ENCODE results near the gene DGKG.

Gene DGKG

DNA sequence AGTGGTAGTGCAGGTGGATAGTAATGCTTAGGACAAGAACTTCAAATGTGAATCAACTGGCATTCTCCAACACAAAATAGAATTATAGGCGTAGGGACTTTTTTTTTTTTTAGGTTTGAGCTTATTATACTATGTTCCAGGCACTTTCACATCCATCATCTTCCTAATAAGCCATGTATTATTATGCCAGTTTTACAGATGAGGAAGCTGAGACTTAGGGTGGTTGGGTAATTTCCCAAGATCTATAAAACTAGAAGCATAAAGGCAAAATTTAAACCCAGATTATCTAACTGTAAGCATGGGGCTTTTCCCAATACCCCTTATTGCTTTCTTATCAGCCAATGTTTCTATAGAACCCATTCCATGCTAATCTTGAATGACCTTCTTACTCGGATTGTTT, 178.0 kb downstream of the DGKG start:
- H3K27ac ChIP-seq (ENCODE audit: low read depth, low read length), result no peak overlapping the region
- peaks cover 28% of the 10 kb centered on the region for H3K27me3 ChIP-seq (ENCODE audit: control insufficient read depth, insufficient read depth, low read length)
- H3K9ac ChIP-seq (ENCODE audit: low read length), result no peak overlapping the region
- no peaks in the 10 kb centered on the region for H3K36me3 ChIP-seq (ENCODE audit: control insufficient read depth, insufficient read depth, low read length)
- no peaks in the 10 kb centered on the region for H3K9me3 ChIP-seq (ENCODE audit: control insufficient read depth, insufficient read depth, low read depth, low read length)
- H3K4me1 ChIP-seq (ENCODE audit: control insufficient read depth, insufficient read depth, low read length), result no peaks in the 10 kb centered on the region
- no peak overlapping the region for H3K4me3 ChIP-seq (ENCODE audit: low read depth, low read length)

- no peak overlapping the region for H3K4me3 ChIP-seq (ENCODE audit: low read depth, low read length)
- H3K27ac ChIP-seq (ENCODE audit: low read depth, low read length), result no peak overlapping the region
- H3K9ac ChIP-seq (ENCODE audit: low read length), result no peak overlapping the region
- H3K36me3 ChIP-seq (ENCODE audit: control insufficient read depth, insufficient read depth, low read length), result no peaks in the 10 kb centered on the region
- H3K4me1 ChIP-seq (ENCODE audit: control insufficient read depth, insufficient read depth, low read length), result no peaks in the 10 kb centered on the region
- peaks cover 19% of the 10 kb centered on the region for H3K27me3 ChIP-seq (ENCODE audit: control insufficient read depth, insufficient read depth, low read length)
- no peaks in the 10 kb centered on the region for H3K9me3 ChIP-seq (ENCODE audit: control insufficient read depth, insufficient read depth, low read depth, low read length)
Observed at GRCh38 chr3:186182850-186183249, 179.2 kb downstream of the DGKG start.

DNA sequence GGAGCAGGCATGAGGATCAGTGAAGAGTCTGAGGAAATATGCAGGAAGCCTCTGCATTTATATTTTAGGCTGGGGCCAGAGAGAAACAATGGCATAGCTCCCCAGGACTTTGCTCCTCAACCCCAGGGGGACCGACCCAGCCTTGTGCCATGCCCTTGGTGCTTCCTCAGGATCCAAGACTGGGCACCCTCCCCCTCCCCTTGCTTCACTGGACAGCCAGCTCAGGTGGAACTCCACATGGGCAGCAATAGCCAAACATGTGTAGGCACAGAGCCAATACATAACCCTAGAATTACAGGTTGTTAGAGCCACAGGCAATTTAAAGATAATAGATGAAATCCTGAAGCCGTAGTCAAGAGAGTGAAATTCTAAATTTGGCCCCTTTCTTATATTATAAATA, 180.1 kb downstream of the DGKG start:
- no peaks in the 10 kb centered on the region for H3K4me1 ChIP-seq (ENCODE audit: control insufficient read depth, insufficient read depth, low read length)
- no peak overlapping the region for H3K4me3 ChIP-seq (ENCODE audit: low read depth, low read length)
- no peaks in the 10 kb centered on the region for H3K36me3 ChIP-seq (ENCODE audit: control insufficient read depth, insufficient read depth, low read length)
- no peak overlapping the region for H3K9ac ChIP-seq (ENCODE audit: low read length)
- no peaks in the 10 kb centered on the region for H3K9me3 ChIP-seq (ENCODE audit: control insufficient read depth, insufficient read depth, low read depth, low read length)
- H3K27ac ChIP-seq (ENCODE audit: low read depth, low read length), result no peak overlapping the region
- peaks cover 10% of the 10 kb centered on the region; the same call in 1 of the 2 replicates for H3K27me3 ChIP-seq (ENCODE audit: control insufficient read depth, insufficient read depth, low read length)

- H3K27ac ChIP-seq (ENCODE audit: low read depth, low read length), result no peak overlapping the region
- no peaks in the 10 kb centered on the region for H3K9me3 ChIP-seq (ENCODE audit: control insufficient read depth, insufficient read depth, low read depth, low read length)
- no peak overlapping the region for H3K4me3 ChIP-seq (ENCODE audit: low read depth, low read length)
- no peak overlapping the region for H3K9ac ChIP-seq (ENCODE audit: low read length)
- no peaks in the 10 kb centered on the region for H3K36me3 ChIP-seq (ENCODE audit: control insufficient read depth, insufficient read depth, low read length)
- no peaks in the 10 kb centered on the region for H3K4me1 ChIP-seq (ENCODE audit: control insufficient read depth, insufficient read depth, low read length)
- H3K27me3 ChIP-seq (ENCODE audit: control insufficient read depth, insufficient read depth, low read length), result peaks cover 6% of the 10 kb centered on the region; the same call in 1 of the 2 replicates
Observed at GRCh38 chr3:186180891-186181481, 181.0 kb downstream of the DGKG start.

DNA sequence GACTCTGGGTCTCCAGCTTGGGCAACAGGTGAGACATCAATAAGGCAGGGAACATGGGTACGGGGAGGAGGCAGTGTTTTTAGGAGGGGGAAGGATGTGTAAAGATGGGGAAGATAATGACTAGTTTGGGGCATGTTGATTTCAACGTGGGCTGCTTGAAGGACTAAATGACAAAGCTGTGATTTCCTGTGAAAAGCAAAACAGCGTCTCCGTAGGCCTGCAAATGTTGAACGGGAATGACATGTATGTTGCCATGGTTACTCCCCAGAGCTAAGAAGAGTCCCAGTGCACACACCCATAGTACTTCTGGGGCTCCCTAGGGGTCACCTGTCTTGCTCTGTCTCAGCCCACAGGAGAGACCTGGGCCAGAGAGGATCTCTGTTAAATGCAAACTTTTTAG, 181.9 kb downstream of the DGKG start:
- Histone ChIP-seq H3K27ac (ENCODE audit: low read depth, low read length) (no peak overlapping the region), H3K36me3 (ENCODE audit: control insufficient read depth, insufficient read depth, low read length) (no peaks in the 10 kb centered on the region), H3K9me3 (ENCODE audit: control insufficient read depth, insufficient read depth, low read depth, low read length) (no peaks in the 10 kb centered on the region), H3K4me1 (ENCODE audit: control insufficient read depth, insufficient read depth, low read length) (no peaks in the 10 kb centered on the region), H3K9ac (ENCODE audit: low read length) (no peak overlapping the region), H3K4me3 (ENCODE audit: low read depth, low read length) (no peak overlapping the region), H3K27me3 (ENCODE audit: control insufficient read depth, insufficient read depth, low read length) (peaks cover 1% of the 10 kb centered on the region; the same call in 1 of the 2 replicates)

DNA sequence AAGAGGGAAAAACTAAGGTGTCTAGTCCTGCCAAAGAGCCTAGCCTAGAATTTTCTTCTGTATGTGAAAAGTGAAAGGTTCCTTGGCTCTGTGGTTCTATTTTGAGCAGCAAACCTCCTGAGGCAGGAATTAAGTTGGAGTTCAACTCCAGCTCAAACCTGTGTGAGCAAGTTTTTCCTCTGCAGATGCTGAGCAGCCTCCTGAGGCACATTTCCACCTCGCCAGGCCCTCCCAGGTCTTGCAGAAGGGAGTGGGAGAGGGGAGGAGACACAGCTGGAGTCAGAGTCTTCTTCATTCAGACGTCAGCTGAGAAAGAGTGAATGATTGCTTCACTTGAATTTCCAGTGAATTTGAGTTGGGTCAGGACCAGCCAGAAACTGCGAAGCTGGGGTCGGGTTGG, 183.6 kb downstream of the DGKG start:
- Histone ChIP-seq H3K4me1 (ENCODE audit: control insufficient read depth, insufficient read depth, low read length) (no peaks in the 10 kb centered on the region), H3K36me3 (ENCODE audit: control insufficient read depth, insufficient read depth, low read length) (no peaks in the 10 kb centered on the region), H3K9me3 (ENCODE audit: control insufficient read depth, insufficient read depth, low read depth, low read length) (no peaks in the 10 kb centered on the region), H3K27me3 (ENCODE audit: control insufficient read depth, insufficient read depth, low read length) (no peaks in the 10 kb centered on the region), H3K4me3 (ENCODE audit: low read depth, low read length) (no peak overlapping the region), H3K27ac (ENCODE audit: low read depth, low read length) (no peak overlapping the region), H3K9ac (ENCODE audit: low read length) (no peak overlapping the region)

DNA sequence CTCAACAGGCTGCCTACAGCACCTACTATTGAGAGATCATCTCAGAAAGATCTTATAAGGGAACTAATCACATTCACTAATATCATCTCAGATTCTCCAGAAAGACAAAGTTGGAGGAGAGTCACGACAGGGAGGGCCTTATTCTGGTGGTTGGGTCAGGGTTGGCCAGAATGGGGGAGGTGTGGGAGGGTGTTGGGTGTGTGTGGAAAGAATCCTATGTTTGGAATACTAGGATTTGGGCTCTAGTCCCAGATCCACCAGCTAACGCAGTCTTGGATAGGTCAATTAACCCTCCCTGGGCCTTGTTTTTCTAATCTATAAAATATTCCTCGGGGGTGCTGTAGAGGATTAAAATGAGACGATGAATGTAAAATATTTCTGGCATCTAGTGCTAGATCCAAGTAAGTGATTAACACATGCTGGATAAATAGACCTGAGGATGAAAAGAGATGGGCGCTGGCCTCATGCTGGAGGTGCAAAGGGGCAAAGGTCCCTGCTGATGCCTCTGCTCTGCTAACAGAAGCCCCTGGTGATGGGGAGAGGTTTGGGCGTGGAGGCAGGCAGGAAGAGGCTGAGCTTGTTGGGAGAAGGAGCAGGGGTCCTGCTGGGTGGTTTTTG, 185.6 kb downstream of the DGKG start:
- no peaks in the 10 kb centered on the region for H3K36me3 ChIP-seq (ENCODE audit: control insufficient read depth, insufficient read depth, low read length)
- H3K4me1 ChIP-seq (ENCODE audit: control insufficient read depth, insufficient read depth, low read length), result no peaks in the 10 kb centered on the region
- no peaks in the 10 kb centered on the region for H3K9me3 ChIP-seq (ENCODE audit: control insufficient read depth, insufficient read depth, low read depth, low read length)
- H3K9ac ChIP-seq (ENCODE audit: low read length), result no peak overlapping the region
- no peaks in the 10 kb centered on the region for H3K27me3 ChIP-seq (ENCODE audit: control insufficient read depth, insufficient read depth, low read length)
- H3K4me3 ChIP-seq (ENCODE audit: low read depth, low read length), result no peak overlapping the region
- no peak overlapping the region for H3K27ac ChIP-seq (ENCODE audit: low read depth, low read length)

DNA sequence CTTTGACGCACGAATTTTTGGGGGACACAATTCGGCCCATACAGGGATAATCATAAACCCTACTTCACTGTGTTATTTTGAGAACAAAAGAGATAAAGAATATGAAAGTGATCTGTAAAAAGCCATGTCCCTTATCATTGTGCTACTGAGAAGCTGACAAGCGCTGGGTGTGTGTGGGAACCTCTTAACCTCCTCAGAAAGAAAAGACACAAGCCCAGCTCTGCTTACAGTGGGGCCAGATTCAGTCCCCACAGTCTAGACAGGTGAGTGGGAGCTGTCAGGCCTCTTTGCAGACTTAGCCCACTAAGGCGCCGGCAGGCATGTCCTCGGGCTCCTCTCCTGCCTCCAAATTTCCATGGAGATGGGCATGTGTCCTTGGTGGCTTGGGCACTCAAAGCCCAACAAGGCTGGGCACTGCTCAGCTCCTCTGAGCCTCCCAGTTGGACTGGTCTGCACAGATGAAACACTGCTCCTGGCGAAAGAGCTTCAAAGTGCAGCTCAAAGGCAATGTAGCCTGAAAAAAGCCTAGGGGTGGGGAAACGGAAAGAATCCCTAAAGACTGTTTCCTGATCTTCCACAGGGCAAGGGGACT, 188.7 kb downstream of the DGKG start:
- no peaks in the 10 kb centered on the region for H3K27me3 ChIP-seq (ENCODE audit: control insufficient read depth, insufficient read depth, low read length)
- H3K9me3 ChIP-seq (ENCODE audit: control insufficient read depth, insufficient read depth, low read depth, low read length), result no peaks in the 10 kb centered on the region
- no peaks in the 10 kb centered on the region for H3K36me3 ChIP-seq (ENCODE audit: control insufficient read depth, insufficient read depth, low read length)
- no peaks in the 10 kb centered on the region for H3K4me1 ChIP-seq (ENCODE audit: control insufficient read depth, insufficient read depth, low read length)
- no peak overlapping the region for H3K4me3 ChIP-seq (ENCODE audit: low read depth, low read length)
- H3K9ac ChIP-seq (ENCODE audit: low read length), result no peak overlapping the region
- no peak overlapping the region for H3K27ac ChIP-seq (ENCODE audit: low read depth, low read length)

- no peaks in the 10 kb centered on the region for H3K4me1 ChIP-seq (ENCODE audit: control insufficient read depth, insufficient read depth, low read length)
- no peak overlapping the region for H3K9ac ChIP-seq (ENCODE audit: low read length)
- no peaks in the 10 kb centered on the region for H3K36me3 ChIP-seq (ENCODE audit: control insufficient read depth, insufficient read depth, low read length)
- H3K4me3 ChIP-seq (ENCODE audit: low read depth, low read length), result no peak overlapping the region
- H3K9me3 ChIP-seq (ENCODE audit: control insufficient read depth, insufficient read depth, low read depth, low read length), result no peaks in the 10 kb centered on the region
- peaks cover 6% of the 10 kb centered on the region; the same call in 1 of the 2 replicates for H3K27me3 ChIP-seq (ENCODE audit: control insufficient read depth, insufficient read depth, low read length)
- H3K27ac ChIP-seq (ENCODE audit: low read depth, low read length), result no peak overlapping the region
Observed at GRCh38 chr3:186172353-186172752, 189.7 kb downstream of the DGKG start.

- H3K27me3 ChIP-seq (ENCODE audit: control insufficient read depth, insufficient read depth, low read length), result peaks cover 13% of the 10 kb centered on the region; the same call in 1 of the 2 replicates
- H3K9me3 ChIP-seq (ENCODE audit: control insufficient read depth, insufficient read depth, low read depth, low read length), result no peaks in the 10 kb centered on the region
- H3K27ac ChIP-seq (ENCODE audit: low read depth, low read length), result no peak overlapping the region
Observed at GRCh38 chr3:186171521-186171920, 190.5 kb downstream of the DGKG start.

DNA sequence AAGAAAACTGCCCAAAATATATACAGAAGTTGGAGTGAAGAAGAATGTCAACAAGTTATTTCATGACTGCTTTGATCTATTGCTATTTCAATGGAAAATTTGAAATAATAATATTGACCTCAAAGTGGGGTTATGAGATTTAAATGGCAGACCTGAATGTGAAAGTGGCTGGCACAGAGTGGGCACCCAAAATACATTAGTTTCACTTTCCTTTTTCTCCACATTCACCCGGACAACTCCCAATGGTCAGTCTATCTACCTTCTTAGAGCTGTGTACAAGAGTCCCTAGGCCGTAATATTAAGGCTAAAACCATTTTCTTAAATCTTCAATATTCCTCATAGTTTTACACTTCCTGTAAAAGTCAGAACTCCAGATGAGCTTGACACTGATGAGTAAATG, 191.5 kb downstream of the DGKG start:
- Histone ChIP-seq H3K27me3 (ENCODE audit: control insufficient read depth, insufficient read depth, low read length) (peaks cover 20% of the 10 kb centered on the region; the same call in 1 of the 2 replicates), H3K4me3 (ENCODE audit: low read depth, low read length) (no peak overlapping the region), H3K9ac (ENCODE audit: low read length) (no peak overlapping the region), H3K4me1 (ENCODE audit: control insufficient read depth, insufficient read depth, low read length) (no peaks in the 10 kb centered on the region), H3K9me3 (ENCODE audit: control insufficient read depth, insufficient read depth, low read depth, low read length) (no peaks in the 10 kb centered on the region), H3K27ac (ENCODE audit: low read depth, low read length) (no peak overlapping the region), H3K36me3 (ENCODE audit: control insufficient read depth, insufficient read depth, low read length) (no peaks in the 10 kb centered on the region)

More at GRCh38 chr3:186171521-186171920, 190.5 kb downstream of the DGKG start:
- no peaks in the 10 kb centered on the region for H3K4me1 ChIP-seq (ENCODE audit: control insufficient read depth, insufficient read depth, low read length)
- H3K4me3 ChIP-seq (ENCODE audit: low read depth, low read length), result no peak overlapping the region
- H3K9ac ChIP-seq (ENCODE audit: low read length), result no peak overlapping the region
- no peaks in the 10 kb centered on the region for H3K36me3 ChIP-seq (ENCODE audit: control insufficient read depth, insufficient read depth, low read length)

Measured in HUES6 (cell line).